Neuron (in vitro differentiated cells): ENCODE data around the gene CD96.

ENCODE experiments used
- H2AFZ ChIP-seq: one replicate; pipeline ENCODE4 v1.6.1; 2013; ENCODE audit warnings: low read depth, mild to moderate bottlenecking, inconsistent platforms, low read length, moderate library complexity
- H3K27me3 ChIP-seq: one replicate; pipeline ENCODE4 v1.6.1; 2013; ENCODE audit warnings: low read length; ENCODE audit not compliant: insufficient read depth
- H3K36me3 ChIP-seq: one replicate; pipeline ENCODE4 v1.6.1; 2013; ENCODE audit warnings: low read length; ENCODE audit not compliant: insufficient read depth
- H3K4me1 ChIP-seq: one replicate; pipeline ENCODE4 v1.6.1; 2013; ENCODE audit warnings: low read length; ENCODE audit not compliant: insufficient read depth
- H3K4me3 ChIP-seq: 2 replicates; pipeline ENCODE4 v1.5.1; 2013; ENCODE audit warnings: mild to moderate bottlenecking, low read length, moderate library complexity
- H3K9me3 ChIP-seq: one replicate; pipeline ENCODE4 v1.6.1; 2013; ENCODE audit warnings: low read length

Gene CD96

DNA sequence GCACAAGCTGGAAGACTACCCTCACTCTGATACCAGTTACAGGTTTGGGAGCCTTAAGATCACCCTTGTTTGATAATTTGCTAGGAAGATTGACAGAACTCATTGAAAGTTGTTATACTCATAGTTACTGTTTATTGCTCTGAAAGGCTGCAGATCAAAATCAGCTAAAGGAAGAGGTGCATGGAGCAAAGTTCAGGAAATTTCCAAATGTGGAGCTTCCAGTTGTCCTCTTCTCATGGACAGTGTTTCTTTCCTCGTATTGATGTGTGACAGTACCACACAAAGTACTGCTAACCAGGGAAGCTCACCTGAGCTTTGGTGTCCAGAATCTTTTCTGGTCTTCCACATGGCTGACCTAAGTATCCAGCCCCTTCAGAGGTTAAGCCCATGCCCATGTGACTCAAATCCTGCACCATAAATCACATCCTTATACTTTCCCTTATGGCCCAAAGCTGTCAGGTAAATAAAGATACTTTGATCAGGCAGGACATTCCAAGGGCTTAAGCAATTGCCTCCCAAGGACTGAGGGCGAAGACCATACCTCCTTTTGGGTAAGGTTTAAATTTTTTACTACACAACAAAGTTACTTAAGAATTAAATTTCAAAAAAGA is 146.3 kb downstream of the CD96 start:
- H3K9me3 ChIP-seq = no peaks in the 10 kb centered on the region
- H3K4me3 ChIP-seq = no peak overlapping the region
- no peaks in the 10 kb centered on the region for H3K27me3 ChIP-seq
- no peak overlapping the region for H2AFZ ChIP-seq
- no peaks in the 10 kb centered on the region for H3K36me3 ChIP-seq
- peaks cover 5% of the 10 kb centered on the region for H3K4me1 ChIP-seq

DNA sequence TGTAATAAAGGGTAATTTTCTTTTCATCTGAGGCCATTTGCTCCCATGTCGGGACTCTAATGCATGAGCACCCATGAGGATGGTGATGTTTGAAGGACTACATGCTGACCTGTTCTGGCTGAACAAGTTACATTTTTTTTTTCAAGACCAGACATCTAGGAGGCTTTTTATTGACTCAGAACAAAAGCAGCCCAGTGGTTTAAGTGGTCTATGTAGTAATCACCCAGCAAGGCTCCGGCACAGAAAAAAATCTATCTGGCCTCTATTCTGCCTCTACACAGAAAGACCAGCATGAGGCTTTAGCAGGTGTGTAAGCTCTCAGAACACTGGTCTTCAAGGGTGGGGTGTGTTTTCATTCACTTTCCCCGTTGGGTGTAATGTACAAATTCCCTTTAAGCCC is 148.2 kb downstream of the CD96 start:
- no peaks in the 10 kb centered on the region for H3K27me3 ChIP-seq
- no peaks in the 10 kb centered on the region for H3K36me3 ChIP-seq
- H3K4me1 ChIP-seq = peaks cover 5% of the 10 kb centered on the region
- no peak overlapping the region for H2AFZ ChIP-seq
- no peaks in the 10 kb centered on the region for H3K9me3 ChIP-seq
- H3K4me3 ChIP-seq = no peak overlapping the region

DNA sequence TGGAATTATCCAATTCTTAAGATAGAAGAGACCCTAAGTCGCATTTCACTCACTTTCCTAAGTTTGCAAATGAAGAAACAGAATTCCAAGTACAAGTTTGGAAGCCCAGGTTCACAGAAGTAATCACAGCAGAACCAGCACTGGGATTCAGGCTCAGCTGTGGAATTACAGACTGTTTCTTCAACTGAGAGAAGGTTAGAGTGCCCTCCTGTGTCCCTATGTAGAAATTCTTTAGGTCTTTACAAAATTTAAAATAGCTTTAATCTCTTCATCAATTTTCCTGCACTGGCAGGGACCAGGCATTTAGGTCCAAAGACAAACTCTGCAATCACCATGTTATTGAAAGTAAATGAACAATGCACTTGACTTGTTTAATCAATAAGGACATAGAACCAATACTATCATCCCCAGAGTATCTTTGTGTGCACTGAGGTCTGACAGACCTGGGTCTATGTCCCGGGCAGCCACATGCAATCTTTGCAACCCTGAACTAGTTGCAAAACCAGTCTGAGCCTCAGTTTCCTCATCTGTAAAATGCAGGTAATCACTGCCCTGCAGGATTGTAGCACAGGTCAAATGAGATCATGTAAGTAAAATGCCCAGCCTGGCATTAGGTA is 149.4 kb downstream of the CD96 start:
- no peaks in the 10 kb centered on the region for H3K36me3 ChIP-seq
- no peak overlapping the region for H2AFZ ChIP-seq
- H3K27me3 ChIP-seq = no peaks in the 10 kb centered on the region
- peaks cover 5% of the 10 kb centered on the region for H3K4me1 ChIP-seq
- no peaks in the 10 kb centered on the region for H3K9me3 ChIP-seq
- H3K4me3 ChIP-seq = no peak overlapping the region

DNA sequence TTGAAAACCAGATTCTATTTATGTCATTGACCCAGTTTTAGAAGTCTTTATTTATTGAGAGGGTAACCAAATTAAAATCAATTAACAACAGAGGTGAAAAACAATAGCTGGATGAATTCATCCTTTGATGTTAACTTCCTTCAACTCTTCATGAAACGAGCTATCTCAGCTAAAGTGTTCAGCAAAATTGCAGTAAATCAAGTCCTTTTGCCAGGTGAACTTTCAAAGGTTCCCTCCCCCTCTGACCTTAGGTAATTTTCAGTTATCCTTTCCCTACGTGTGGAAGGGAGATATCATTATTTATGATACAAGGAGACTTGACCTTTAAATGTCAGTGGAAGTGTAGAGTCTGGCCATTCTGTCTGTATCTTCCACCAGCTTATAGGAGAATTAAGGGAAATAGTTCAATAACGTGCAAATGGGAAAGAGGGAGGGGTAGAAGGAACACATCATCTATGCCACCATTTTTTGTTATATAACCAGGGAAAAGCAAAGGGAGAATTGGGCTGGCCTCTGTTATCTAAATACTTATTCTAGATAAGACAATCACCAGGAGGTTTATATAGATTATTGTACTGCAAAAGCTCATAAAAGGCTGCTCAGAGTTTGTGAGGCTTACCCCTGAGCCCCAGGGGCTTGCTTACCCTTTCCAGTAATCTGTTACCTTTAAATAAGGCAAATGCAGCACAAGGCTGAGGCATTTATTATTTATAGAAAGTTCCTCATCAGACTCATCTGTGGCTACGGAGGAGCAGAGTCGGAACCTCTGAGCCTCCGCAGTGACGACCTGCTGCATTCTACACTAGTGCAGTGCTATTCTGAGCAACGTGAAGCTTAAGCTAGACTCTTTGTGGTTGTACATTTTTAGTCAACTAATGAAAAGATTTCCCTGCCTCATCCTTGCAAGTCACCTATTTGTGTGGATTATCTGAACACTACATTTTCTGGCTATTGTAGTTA is 150.9 kb downstream of the CD96 start:
- H3K36me3 ChIP-seq = no peaks in the 10 kb centered on the region
- no peak overlapping the region for H2AFZ ChIP-seq
- H3K9me3 ChIP-seq = no peaks in the 10 kb centered on the region
- H3K4me1 ChIP-seq = peaks cover 5% of the 10 kb centered on the region
- H3K27me3 ChIP-seq = no peaks in the 10 kb centered on the region
- no peak overlapping the region for H3K4me3 ChIP-seq

DNA sequence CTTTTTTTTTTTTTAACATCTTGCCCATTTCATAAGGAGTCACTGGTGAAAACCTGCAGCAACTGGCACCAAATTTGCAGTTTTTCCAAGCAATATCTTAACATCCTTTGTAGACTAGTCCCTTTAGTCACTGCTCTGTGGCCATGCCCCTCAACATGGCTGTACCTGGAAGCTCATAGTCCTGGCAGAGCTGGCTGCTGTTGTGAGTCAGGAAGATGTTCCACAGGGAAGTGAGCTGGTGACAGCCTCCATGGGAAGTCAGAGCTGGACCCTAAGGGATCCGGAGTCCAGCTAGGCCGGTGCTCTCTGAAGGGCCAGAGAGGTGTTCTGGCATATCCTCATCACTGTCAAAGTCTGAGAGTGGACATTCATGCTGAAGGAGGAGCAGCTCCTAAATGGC is 152.5 kb downstream of the CD96 start:
- Histone ChIP-seq H2AFZ (no peak overlapping the region), H3K9me3 (no peaks in the 10 kb centered on the region), H3K4me1 (peaks cover 5% of the 10 kb centered on the region), H3K27me3 (no peaks in the 10 kb centered on the region), H3K4me3 (no peak overlapping the region), H3K36me3 (no peaks in the 10 kb centered on the region)

DNA sequence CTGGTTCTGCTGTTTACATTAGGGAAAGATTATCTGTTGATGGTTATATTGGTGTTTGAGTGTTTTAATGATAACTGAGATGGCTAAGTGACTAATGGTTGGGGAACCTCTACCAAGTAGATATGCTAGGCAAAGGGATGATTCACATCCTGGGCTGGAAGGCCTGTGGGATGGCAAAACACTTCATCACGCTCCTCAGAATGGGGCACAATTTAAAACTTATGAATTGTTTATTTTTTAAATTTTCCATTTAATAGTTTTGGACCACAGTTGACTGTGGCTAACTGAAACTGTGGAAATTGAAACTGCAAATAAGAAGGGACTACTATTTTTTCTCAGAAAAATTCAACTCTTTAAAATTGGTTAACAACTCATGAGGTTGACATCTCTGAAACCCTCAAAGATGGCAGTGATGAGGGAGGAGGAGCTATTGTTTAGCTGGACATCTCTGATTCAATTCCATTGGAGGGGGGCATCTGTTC is 153.7 kb downstream of the CD96 start:
- H3K36me3 ChIP-seq = no peaks in the 10 kb centered on the region
- H3K4me3 ChIP-seq = no peak overlapping the region
- no peaks in the 10 kb centered on the region for H3K4me1 ChIP-seq
- H2AFZ ChIP-seq = no peak overlapping the region
- no peaks in the 10 kb centered on the region for H3K9me3 ChIP-seq
- no peaks in the 10 kb centered on the region for H3K27me3 ChIP-seq

DNA sequence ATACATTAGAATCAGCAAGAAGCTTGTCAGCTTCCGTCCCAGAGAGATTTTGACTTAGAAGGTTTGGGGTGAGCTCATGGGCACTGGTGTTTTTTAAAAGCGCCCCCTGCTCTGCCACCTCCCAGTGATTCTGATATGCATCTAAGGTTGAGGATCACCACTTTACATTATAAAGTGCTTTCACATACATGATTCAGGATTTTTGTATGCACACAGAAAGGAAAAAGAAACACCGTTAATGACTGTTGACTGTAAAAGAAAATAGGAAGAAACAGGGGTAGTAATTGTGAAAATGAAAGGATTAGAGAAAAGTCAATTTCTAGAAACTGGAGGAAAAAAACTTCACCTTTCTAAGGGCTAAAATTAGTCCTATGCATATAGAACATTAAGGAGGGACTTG is 158.1 kb downstream of the CD96 start:
- no peak overlapping the region for H2AFZ ChIP-seq
- no peaks in the 10 kb centered on the region for H3K4me1 ChIP-seq
- H3K4me3 ChIP-seq = no peak overlapping the region
- no peaks in the 10 kb centered on the region for H3K36me3 ChIP-seq
- no peaks in the 10 kb centered on the region for H3K27me3 ChIP-seq
- no peaks in the 10 kb centered on the region for H3K9me3 ChIP-seq

DNA sequence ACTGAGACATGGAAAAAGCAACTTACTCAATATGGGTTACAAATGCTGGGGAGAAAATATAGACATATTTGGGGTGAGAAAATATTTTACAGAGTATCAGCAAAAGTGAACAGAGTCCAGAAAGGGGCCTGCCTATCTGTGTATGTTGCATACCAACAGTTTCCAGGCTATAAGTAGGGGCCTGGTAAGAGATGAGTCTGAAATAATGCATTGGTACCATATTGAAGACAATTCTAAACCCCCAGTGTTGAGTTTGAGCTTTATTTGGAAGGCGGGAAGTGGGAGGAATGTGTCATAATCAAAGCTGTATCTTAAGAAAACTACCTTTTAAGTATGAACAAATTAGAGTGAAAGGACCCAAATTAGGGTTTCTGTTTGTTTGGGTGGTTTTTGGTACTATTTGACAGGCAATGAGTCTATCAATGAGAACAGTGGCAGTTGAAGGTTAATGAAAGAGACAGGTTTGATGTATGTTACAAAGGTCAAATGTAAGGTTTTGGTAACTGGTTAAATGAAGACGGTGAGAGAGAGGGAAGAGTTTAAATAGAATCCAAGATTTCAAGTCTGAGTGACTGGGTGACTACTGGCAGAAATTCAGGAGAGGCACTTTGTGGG is 159.4 kb downstream of the CD96 start:
- Histone ChIP-seq H3K4me1 (no peaks in the 10 kb centered on the region), H3K4me3 (no peak overlapping the region), H3K36me3 (no peaks in the 10 kb centered on the region), H2AFZ (no peak overlapping the region), H3K27me3 (no peaks in the 10 kb centered on the region), H3K9me3 (no peaks in the 10 kb centered on the region)
